ENCODE results near the gene COL4A2.

COL4A2 gene

GRCh38 chr13:110322126-110322827 is 15.2 kb downstream of the COL4A2 start:
- DNase-seq (ENCODE audit: low read depth in 2 of 2), result no peak

GRCh38 chr13:110322828-110323171 is 15.7 kb downstream of the COL4A2 start:
- DNase-seq (ENCODE audit: low read depth in 2 of 2), result no peak

GRCh38 chr13:110323172-110323891 is 16.2 kb downstream of the COL4A2 start:
- DNase-seq (ENCODE audit: low read depth in 2 of 2), result no peak

GRCh38 chr13:110324026-110324749 is 17.1 kb downstream of the COL4A2 start:
- DNase-seq (ENCODE audit: low read depth in 2 of 2), result no peak

GRCh38 chr13:110326263-110326904 is 19.3 kb downstream of the COL4A2 start:
- no peak for DNase-seq (ENCODE audit: low read depth in 2 of 2)

GRCh38 chr13:110327051-110327721 is 20.1 kb downstream of the COL4A2 start:
- peak; percentile 80 for DNase-seq (ENCODE audit: low read depth in 2 of 2)

GRCh38 chr13:110328573-110328972 is 21.5 kb downstream of the COL4A2 start:
- DNase-seq (ENCODE audit: low read depth in 2 of 2), result no peak

- no peak for DNase-seq (ENCODE audit: low read depth in 2 of 2)
These were observed 22.2 kb downstream of the COL4A2 start for GRCh38 chr13:110329258-110329657.

GRCh38 chr13:110329798-110330461 is 22.8 kb downstream of the COL4A2 start:
- no peak for DNase-seq (ENCODE audit: low read depth in 2 of 2)

GRCh38 chr13:110330491-110331011 is 23.5 kb downstream of the COL4A2 start:
- no peak for DNase-seq (ENCODE audit: low read depth in 2 of 2)

GRCh38 chr13:110331362-110331761 is 24.3 kb downstream of the COL4A2 start:
- DNase-seq (ENCODE audit: low read depth in 2 of 2), result no peak

GRCh38 chr13:110332750-110333149 is 25.7 kb downstream of the COL4A2 start:
- DNase-seq (ENCODE audit: low read depth in 2 of 2), result no peak

GRCh38 chr13:110333837-110334236 is 26.8 kb downstream of the COL4A2 start:
- no peak for DNase-seq (ENCODE audit: low read depth in 2 of 2)

- DNase-seq (ENCODE audit: low read depth in 2 of 2), result peak; percentile 86 to 87
These were observed 27.2 kb downstream of the COL4A2 start for GRCh38 chr13:110334256-110334655.

- no peak for DNase-seq (ENCODE audit: low read depth in 2 of 2)
These were observed 27.9 kb downstream of the COL4A2 start for GRCh38 chr13:110334841-110335490.

- no peak for DNase-seq (ENCODE audit: low read depth in 2 of 2)
These were observed 29.0 kb downstream of the COL4A2 start for GRCh38 chr13:110336108-110336507.

GRCh38 chr13:110336681-110337080 is 29.6 kb downstream of the COL4A2 start:
- DNase-seq (ENCODE audit: low read depth in 2 of 2), result no peak

GRCh38 chr13:110337247-110337646 is 30.2 kb downstream of the COL4A2 start:
- no peak for DNase-seq (ENCODE audit: low read depth in 2 of 2)

GRCh38 chr13:110338441-110339101 is 31.5 kb downstream of the COL4A2 start:
- DNase-seq (ENCODE audit: low read depth in 2 of 2), result no peak

- DNase-seq (ENCODE audit: low read depth in 2 of 2), result no peak
These were observed 32.2 kb downstream of the COL4A2 start for GRCh38 chr13:110339263-110339662.

All from fibroblast of skin of left quadriceps (primary cell).